GM12864 (cell line): ENCODE measurements around the gene TRAPPC3L.

Experiments
- DNase-seq: peaks from one replicate; pipeline ENCODE4 v3.0.0-alpha.2; 2011; ENCODE audit warnings: low read depth
- H3K4me3 ChIP-seq: 2 replicates; pipeline ENCODE4 v1.5.1; 2011; ENCODE audit warnings: mild to moderate bottlenecking, low read depth, low read length, control low read depth
- CTCF ChIP-seq: IDR thresholded peaks from 2 replicates; pipeline ENCODE4 v1.5.1; 2011; ENCODE audit warnings: low read depth, mild to moderate bottlenecking, moderate library complexity, low read length, control low read depth, inconsistent platforms; ENCODE audit errors: missing control alignments

Gene TRAPPC3L

GRCh38 chr6:116568111-116568510 lies 22.6 kb upstream of the TRAPPC3L start:
- no peak overlapping the region for H3K4me3 ChIP-seq
- no peak for DNase-seq
- TF ChIP-seq CTCF = no peak

GRCh38 chr6:116564921-116565872 lies 19.7 kb upstream of the TRAPPC3L start:
- no peak for TF ChIP-seq CTCF
- H3K4me3 ChIP-seq = no peak overlapping the region
- no peak for DNase-seq

- H3K4me3 ChIP-seq = no peak overlapping the region
- no peak for TF ChIP-seq CTCF
- no peak for DNase-seq
Measured at GRCh38 chr6:116564311-116564710, 18.8 kb upstream of the TRAPPC3L start.

GRCh38 chr6:116563830-116564229 lies 18.3 kb upstream of the TRAPPC3L start:
- no peak for DNase-seq
- no peak for TF ChIP-seq CTCF
- H3K4me3 ChIP-seq = no peak overlapping the region

- DNase-seq = no peak
- no peak for TF ChIP-seq CTCF
- H3K4me3 ChIP-seq = no peak overlapping the region
Measured at GRCh38 chr6:116562614-116563013, 17.1 kb upstream of the TRAPPC3L start.

- H3K4me3 ChIP-seq = no peak overlapping the region
- no peak for DNase-seq
- no peak for TF ChIP-seq CTCF
Measured at GRCh38 chr6:116562019-116562403, 16.5 kb upstream of the TRAPPC3L start.
